Prostate gland (tissue), 2 donors: ENCODE measurements around the gene NUDT2. TPM values are rescaled to one million over a fixed set of nuclear protein-coding genes. Genes with fewer than 3 reads are reported as not detected.
A peak's percentile ranks its signal among the peaks of the same experiment; 100 is the strongest.

Experiments used
- DNase-seq: peaks from one replicate; pipeline ENCODE4 v3.0.0-alpha.2; 2019; ENCODE audit warnings: low spot score
- H3K27ac ChIP-seq, 2 donors: fragments of 200-600 bp; sonication (generic); 2 replicates each; pipeline ENCODE4 v1.5.1; 2017 to 2019
- H3K27me3 ChIP-seq: fragments of 200-600 bp; sonication (generic); replicated peaks from 2 replicates; pipeline ENCODE4 v1.5.1; 2019; ENCODE audit not compliant: insufficient read depth
- H3K36me3 ChIP-seq, 2 donors: fragments of 200-600 bp; sonication (generic); 1 replicate in 1 of 2; 2 replicates in 1 of 2; pipeline versions ENCODE4 v1.5.1 to v1.8.1; 2017 to 2019
- H3K4me1 ChIP-seq: fragments of 200-600 bp; sonication (generic); replicated peaks from 2 replicates; pipeline ENCODE4 v1.5.1; 2019
- H3K4me3 ChIP-seq, 2 donors: fragments of 200-600 bp; sonication (generic); 2 replicates each; pipeline ENCODE4 v1.5.1; 2017 to 2019
- H3K9me3 ChIP-seq: fragments of 200-600 bp; sonication (generic); 2 replicates; pipeline ENCODE4 v1.5.1; 2017
- CTCF ChIP-seq, 4 experiments: fragments of 200-600 bp in 2 of 4; fragments of 450-650 bp in 2 of 4; sonication (generic) in 2 of 4; IDR thresholded peaks; 1 replicate in 3 of 4; 2 replicates in 1 of 4; pipeline ENCODE4 v1.5.1; 2016 to 2019; ENCODE audit warnings: antibody characterized with exemption in 4 of 4, mild to moderate bottlenecking in 2 of 4, moderate library complexity in 2 of 4
- POLR2A ChIP-seq: fragments of 450-650 bp; IDR thresholded peaks from one replicate; pipeline ENCODE4 v1.6.1; 2016; ENCODE audit warnings: antibody characterized with exemption, mild to moderate bottlenecking
- POLR2AphosphoS5 ChIP-seq: sonication (generic); formaldehyde crosslinking; IDR thresholded peaks from one replicate; pipeline ENCODE4 v1.6.1; 2017; ENCODE audit warnings: antibody characterized with exemption
- WGBS: methylation state at CpG from one replicate; pipeline ENCODE4 v1.1.5; 2018; 5-methylcytosine and 5-hydroxymethylcytosine counted together
- intact Hi-C: fragments of 100-400 bp; cut with DNase I; formaldehyde crosslinking; loops from one replicate; pipeline ENCODE4 v1.14.2; 2022
- total RNA-seq, 2 donors: library from RNA; depleted of rRNA; stranded (reverse); fragments of >200 nt; gene quantifications; one replicate each; pipeline ENCODE4 v1.1.0, GENCODE V29; 2016

Gene NUDT2
- total RNA-seq, 2 donors from 2014 or later = 18.0 to 45.8 TPM

GRCh38 chr9:34377404-34377746 lies 48.0 kb downstream of the NUDT2 start:
- H3K27ac ChIP-seq = peak overlapping the region; percentile 71 to 75
- TF ChIP-seq CTCF (IDR thresholded peaks at IDR 0.05) (no peak), POLR2A (no peak), POLR2AphosphoS5 (no peak)
- H3K4me1 ChIP-seq = peaks cover 7% of the 10 kb centered on the region
- H3K27me3 ChIP-seq = no peaks in the 10 kb centered on the region
- DNase-seq = peak; percentile 22
- 4% methylated on average over 21 of the region's 21 CpGs for WGBS
- H3K36me3 ChIP-seq = no peaks in the 10 kb centered on the region
- peak overlapping the region; percentile 59 to 65 for H3K4me3 ChIP-seq
- H3K9me3 ChIP-seq = no peaks in the 10 kb centered on the region
- intact Hi-C loops = loop anchor here (5.0 kb wide), 1 partner anchor 125 kb away; no protein-coding TSS in a partner anchor

GRCh38 chr9:34378376-34379060 lies 49.1 kb downstream of the NUDT2 start:
- TF ChIP-seq POLR2AphosphoS5 = no peak
- no peak for TF ChIP-seq POLR2A
- no peak for TF ChIP-seq CTCF (IDR thresholded peaks at IDR 0.05)
- H3K36me3 ChIP-seq = no peaks in the 10 kb centered on the region
- H3K4me3 ChIP-seq = no peak overlapping the region
- intact Hi-C loops = loop anchor here (2.0 to 5.0 kb wide), 2 partner anchors 46 to 126 kb away; no protein-coding TSS in a partner anchor
- peak; percentile 1 for DNase-seq
- no peak overlapping the region for H3K27ac ChIP-seq
- no peaks in the 10 kb centered on the region for H3K27me3 ChIP-seq
- H3K9me3 ChIP-seq = no peaks in the 10 kb centered on the region
- H3K4me1 ChIP-seq = peaks cover 7% of the 10 kb centered on the region
- WGBS = 95% methylated on average over 3 of the region's 3 CpGs

GRCh38 chr9:34379334-34380033 lies 50.1 kb downstream of the NUDT2 start:
- peak overlapping the region; percentile 36 to 53 for H3K27ac ChIP-seq
- H3K27me3 ChIP-seq = no peaks in the 10 kb centered on the region
- H3K36me3 ChIP-seq = no peaks in the 10 kb centered on the region
- peak; percentile 78 for DNase-seq
- intact Hi-C loops = loop anchor here (2.0 to 5.0 kb wide), 2 partner anchors 47 to 127 kb away; no protein-coding TSS in a partner anchor
- peak overlapping the region; percentile 24 to 25 for H3K4me3 ChIP-seq
- WGBS = 7% methylated on average over 35 of the region's 35 CpGs
- peaks cover 7% of the 10 kb centered on the region for H3K4me1 ChIP-seq
- no peaks in the 10 kb centered on the region for H3K9me3 ChIP-seq
- TF ChIP-seq POLR2AphosphoS5 (peak; percentile 59), POLR2A (no peak), CTCF (IDR thresholded peaks at IDR 0.05) (peak; percentile 91 to 95 (median 93))

DNA sequence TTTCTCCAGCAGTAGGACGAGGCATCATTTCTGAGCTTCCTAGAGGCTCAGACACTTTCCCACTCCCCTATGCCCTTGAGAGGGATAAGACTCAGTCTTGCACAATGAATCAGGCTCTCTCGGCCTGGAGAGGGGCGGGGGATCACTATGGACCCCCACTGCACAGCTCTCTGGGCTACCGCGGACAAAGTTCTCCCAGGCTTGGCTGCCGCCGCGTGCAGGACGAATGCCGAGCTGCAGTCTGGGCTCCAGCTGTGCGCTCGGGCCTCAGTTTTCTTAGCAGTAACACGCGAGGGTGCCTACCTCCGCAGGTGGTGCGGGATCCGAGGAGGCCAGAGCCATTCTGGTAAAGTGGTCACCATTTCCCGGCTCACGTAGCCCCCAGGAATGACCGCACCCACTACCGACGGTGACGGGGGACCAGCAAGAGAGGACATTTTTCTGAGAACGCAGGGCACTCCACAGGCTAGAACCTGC lies 50.7 kb downstream of the NUDT2 start:
- WGBS = 41% methylated on average over 24 of the region's 24 CpGs
- H3K27ac ChIP-seq = peak overlapping the region; percentile 53 to 55
- DNase-seq = no peak
- peaks cover 7% of the 10 kb centered on the region for H3K4me1 ChIP-seq
- no peaks in the 10 kb centered on the region for H3K9me3 ChIP-seq
- no peak for TF ChIP-seq POLR2A
- TF ChIP-seq CTCF (IDR thresholded peaks at IDR 0.05) = no peak
- no peak for TF ChIP-seq POLR2AphosphoS5
- intact Hi-C loops = no loop called here
- H3K4me3 ChIP-seq = peak overlapping the region; percentile 24 to 25
- no peaks in the 10 kb centered on the region for H3K27me3 ChIP-seq
- H3K36me3 ChIP-seq = no peaks in the 10 kb centered on the region
